CD4-positive, alpha-beta T cell treated with Interleukin-6 at 100 ng/mL for 8 hours (primary cell): Measurements from ENCODE around the gene C2CD2.
"Not testable (repeated sequence)": the region's sequence is repeated elsewhere in the genome, so short reads cannot be mapped to it uniquely, and the experiment has no call there.

Source experiments
- DNase-seq: peaks from one replicate; pipeline ENCODE4 v3.0.0-alpha.2; 2020; ENCODE audit warnings: mixed read lengths, low spot score

Gene C2CD2

GRCh38 chr21:41958886-41959563, 5.2 kb upstream of the C2CD2 start:
- DNase-seq, result no peak

DNA sequence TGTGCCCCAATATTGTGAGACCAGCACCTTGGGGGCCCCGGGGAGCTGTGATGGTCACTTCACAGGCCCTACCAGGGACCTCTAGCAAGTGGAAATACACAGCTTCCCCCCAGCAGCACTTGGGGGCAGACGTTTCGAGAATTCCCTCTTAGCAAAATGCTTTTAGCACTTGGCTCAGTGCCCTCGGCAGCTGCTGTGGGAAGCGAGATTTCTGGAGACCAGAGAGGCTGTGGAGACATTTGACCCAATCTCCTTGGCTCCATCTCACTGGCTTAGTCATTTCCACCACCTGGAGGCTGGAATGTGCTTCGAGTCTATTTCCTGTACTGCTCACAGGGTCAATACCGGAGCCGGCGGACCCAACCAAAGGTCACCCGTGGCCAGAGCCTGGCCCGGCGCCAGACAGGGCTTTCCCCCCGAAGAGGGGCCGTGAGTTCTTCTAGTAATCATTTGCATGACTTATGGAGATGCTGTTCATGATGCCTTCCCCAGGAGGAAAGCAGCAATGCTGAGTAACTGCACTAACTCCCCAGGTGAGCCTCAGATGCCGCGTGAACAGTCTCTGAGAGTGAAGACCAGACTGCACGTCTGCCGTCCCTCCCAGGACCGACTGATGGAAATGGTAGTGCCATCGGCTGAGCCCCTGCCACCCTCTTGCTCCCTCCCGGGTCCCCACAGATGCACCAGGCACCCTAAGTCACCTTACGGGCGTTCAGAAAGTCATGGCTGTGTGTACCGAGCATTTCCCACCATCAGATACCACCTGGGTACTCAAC, 4.4 kb upstream of the C2CD2 start:
- DNase-seq, result no peak

DNA sequence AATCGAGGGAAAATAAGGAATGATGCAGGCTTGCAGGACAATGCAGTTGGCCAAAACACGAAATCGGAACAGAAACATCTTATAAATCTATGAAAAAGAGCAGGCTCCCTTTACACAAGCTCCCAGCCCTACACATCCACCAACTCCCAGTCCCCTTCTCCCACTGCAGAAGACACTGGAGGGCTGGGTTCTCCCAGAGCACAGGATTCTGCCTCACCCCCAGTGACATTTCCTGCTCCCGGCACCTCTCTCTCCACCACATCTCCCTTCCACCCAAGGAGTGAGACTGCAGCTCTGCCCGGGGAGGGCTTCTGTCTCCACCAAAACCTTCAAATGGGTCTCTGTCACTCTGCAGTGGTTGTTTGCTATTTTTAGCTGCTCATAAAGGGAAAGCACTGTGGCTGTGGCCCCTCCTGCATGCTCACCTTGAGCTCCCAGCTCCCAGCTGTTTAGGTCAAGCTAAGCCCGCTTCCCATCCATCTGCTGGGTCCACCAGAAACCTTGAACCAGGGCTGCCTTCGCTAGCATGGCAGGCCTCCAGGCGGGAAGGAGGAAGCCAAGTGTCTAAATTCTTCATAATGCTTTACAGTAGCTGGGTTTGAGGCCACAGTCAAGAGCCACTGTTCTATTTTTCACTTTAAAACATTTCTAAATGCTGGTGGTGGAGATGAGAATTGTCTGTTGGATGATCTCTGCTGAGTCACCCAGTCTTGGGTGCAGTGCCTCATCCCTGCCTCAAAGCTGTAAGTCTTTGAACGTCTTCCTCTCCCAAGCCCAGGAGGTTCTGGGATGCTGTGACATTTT, 3.3 kb upstream of the C2CD2 start:
- no peak for DNase-seq

DNA sequence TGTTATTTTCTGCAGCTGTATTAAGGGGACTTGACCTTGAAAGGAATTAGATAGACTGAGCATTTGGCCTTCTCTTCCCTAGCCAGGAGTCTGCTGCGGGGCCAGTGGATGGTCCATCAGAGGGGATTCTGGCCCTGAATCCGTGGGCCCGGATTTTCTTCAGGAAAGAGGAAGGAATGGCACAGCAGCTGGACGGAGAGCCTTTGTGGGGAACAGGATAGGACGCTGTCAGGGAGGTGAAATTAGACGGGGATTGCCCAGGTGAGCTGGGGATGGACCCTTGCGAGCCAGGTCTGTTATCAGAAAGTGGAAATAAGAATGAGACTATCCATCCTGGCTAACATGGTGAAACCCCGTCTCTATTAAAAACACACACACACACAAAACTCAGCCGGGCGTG, 1.7 kb upstream of the C2CD2 start:
- DNase-seq, result no peak

DNA sequence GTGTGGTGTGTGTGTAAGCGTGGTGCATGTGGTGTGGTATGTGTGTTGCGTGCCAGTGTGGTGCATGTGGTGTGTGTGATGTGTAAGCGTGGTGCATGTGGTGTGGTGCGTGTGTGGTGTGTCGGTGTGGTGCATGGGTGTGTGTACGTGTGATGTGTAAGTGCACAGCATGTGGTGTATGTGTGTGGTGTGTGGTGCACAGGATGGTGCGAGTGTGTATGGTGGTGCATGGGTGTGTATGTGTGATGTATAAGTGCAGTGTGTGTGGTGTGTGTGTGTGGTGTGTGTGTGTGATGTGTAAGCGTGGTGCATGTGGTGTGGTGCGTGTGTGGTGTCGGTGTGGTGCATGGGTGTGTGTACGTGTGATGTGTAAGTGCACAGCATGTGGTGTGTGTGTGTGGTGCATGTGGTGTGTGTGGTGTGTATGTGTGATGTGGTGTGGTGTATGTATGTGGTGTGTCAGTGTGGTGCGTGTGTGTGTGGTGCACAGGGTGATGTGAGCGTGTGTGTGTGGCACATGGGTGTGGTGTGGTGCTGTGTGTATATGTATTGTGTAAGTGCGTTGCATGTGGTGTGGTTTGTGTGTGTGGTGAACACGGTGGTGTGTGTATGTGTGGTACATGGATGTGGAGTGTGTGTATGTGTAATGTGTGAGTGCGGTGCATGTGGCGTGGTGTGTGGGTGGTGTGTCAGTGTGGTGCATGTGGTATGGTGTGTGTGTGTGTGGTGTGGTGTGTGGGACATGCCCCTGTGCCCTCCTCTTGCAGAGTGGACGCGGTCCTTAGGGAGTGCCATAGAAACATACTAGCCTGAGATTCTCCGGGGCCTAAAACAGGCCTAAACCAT, 1.1 kb upstream of the C2CD2 start:
- no peak for DNase-seq

GRCh38 chr21:41953249-41953830, 478 bp downstream of the C2CD2 start:
- DNase-seq, result no peak

GRCh38 chr21:41952568-41953248, 1.1 kb downstream of the C2CD2 start:
- DNase-seq, result no peak

DNA sequence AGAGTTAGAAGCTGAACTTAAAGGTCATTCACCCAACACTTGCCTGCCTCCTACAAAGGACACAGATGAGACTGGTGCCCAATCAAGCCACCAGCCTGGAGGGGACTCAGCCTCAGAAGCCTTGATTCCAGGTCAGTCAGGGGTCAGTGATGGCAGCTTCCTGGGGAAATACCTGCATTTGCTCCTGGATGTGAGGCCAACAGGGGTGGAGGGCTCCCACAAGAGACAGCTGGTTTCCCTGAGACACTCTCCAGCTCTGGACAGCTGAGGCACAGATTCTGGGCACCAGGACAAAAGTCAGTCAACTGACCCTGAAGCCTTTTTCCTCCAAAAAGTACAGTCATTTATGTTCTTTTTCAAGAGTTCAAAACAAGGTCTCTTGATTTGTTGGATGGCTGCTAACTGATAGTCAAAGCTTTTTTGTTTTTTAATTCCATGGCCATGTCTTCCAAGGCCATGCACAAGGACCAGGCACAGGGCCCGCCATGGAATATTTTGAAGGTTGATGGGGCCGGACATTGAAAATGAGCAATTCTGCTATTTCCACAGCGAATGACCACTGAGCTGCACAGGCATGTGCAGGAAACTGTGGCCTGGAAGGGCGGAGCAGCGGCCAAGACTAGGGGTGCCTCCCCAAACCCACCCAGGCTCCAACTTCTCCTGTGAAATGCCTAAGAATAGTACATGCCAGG, 1.8 kb downstream of the C2CD2 start:
- DNase-seq, result no peak

GRCh38 chr21:41950941-41951351, 2.9 kb downstream of the C2CD2 start:
- DNase-seq, result no peak

GRCh38 chr21:41949631-41950030, 4.2 kb downstream of the C2CD2 start:
- not testable (repeated sequence) for DNase-seq

- DNase-seq, result no peak
Measured at GRCh38 chr21:41948901-41949300, 4.9 kb downstream of the C2CD2 start.

- DNase-seq, result no peak
Measured at GRCh38 chr21:41948078-41948895, 5.5 kb downstream of the C2CD2 start.

DNA sequence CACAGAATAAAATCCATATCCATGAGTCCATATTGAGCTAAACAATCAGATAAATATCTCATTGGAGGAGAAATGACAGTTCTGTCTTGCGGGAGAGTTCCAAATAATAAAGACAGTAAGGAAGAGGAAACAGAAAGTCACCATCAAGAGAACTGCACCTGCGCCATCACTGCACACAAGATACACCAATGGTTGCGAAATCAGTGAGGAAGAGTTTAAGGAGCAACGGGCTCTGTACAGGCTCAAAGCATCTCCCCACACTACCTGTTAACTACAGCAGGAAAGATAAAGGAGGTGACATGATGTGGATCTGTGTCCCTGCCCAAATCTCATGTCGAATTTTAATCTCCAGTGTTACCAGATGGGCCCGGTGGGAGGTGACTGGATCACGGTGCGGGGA, 7.8 kb downstream of the C2CD2 start:
- DNase-seq, result no peak

DNA sequence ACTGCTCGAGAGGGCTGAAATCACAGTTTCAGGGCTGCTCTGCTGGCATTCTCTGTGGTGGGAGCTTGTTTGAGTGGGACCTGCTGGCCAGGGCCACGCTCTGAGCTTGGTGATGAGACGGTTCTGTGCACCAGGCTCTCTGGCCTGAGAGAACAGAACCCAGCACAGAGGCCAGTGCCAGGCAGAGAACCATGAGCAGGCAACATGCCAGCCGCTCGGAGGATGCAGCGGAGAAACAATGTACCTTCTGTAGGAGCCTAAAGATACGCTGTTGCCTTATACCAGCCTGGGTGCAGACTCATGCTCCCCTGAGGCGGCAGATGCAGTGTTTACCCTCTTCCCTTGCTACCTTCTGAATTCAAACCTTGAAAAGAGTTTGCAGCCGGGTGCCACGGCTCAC, 10.0 kb downstream of the C2CD2 start:
- no peak for DNase-seq

- DNase-seq, result no peak
Measured at GRCh38 chr21:41942457-41942856, 11.4 kb downstream of the C2CD2 start.

DNA sequence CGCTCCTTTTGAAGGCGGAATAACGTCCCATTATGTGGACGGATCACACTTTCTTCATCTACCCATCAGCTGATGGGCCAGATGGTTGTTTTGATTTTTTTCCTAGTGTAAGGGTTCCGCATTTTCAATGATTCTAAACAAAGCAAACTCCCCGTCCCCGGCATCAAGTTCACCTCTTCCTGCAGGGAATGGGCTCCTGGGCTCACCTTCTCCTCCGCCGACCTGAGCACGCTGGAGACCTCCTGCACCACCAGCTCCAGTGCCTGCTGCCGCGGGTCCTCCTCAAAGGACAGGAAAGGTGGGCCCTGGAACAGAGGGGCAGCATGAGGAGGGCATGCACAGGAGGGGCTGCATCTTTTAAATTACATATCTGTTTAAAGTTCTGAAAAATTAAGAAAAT, 11.9 kb downstream of the C2CD2 start:
- no peak for DNase-seq

- DNase-seq, result no peak
Measured at GRCh38 chr21:41940431-41940830, 13.4 kb downstream of the C2CD2 start.

- DNase-seq, result no peak
Measured at GRCh38 chr21:41939391-41939790, 14.4 kb downstream of the C2CD2 start.

- no peak for DNase-seq
Measured at GRCh38 chr21:41933313-41934079, 20.3 kb downstream of the C2CD2 start.
